Nucleus accumbens (tissue), 56 donors: Measurements from ENCODE around the gene AKT1.
"Not testable (repeated sequence)": the region's sequence is repeated elsewhere in the genome, so short reads cannot be mapped to it uniquely, and the experiment has no call there.

Source experiments
- DNase-seq, 56 donors: peaks; one replicate each; lab custom pipeline; 2025; lab: John Stamatoyannopoulos, UW

Gene AKT1

DNA sequence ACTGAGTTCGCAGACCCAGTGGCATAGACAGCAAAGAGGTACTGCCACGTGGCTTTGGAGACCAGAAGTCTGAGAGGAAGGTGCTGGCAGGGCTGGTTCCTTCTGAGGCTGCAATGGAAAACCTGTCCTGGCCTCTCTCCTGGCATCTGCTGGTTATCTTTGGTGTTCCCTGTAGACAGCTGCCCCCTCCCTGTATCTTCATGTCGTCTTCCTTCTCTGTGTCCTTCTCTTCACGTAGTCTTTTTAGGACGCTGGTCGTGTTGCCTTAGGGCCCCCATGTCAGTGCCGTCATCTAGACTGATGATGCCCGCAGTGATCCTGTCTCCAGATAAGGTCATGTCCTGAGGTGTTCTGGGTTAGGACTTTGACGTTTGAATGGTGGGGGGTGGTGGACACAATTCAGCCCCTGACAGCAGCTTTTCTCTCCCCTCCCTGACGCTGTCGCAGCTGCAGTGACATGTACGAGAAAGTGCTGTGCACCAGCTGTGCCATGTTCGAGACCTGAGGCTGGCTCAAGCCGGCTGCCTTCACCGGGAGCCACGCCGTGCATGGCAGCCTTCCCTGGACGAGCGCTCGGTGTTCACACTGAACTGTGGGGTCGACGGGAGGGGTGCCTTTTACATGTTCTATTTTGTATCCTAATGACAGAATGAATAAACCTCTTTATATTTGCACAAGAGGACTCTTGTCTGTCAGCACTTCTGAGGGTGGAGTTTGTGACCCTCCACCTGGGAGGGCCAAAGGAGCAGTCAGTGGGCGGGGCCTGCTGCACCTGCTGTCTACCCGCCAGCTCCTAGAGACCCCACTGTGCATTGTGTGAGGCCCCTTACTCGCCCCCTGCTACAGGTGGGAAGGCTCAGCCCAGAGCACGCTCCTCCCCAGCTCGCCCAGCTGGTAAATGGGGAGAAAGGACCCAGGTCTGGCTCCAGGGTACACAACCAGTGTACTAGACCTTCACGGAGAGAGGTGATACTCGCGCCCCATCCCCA is 36.3 kb downstream of the AKT1 start:
- DNase-seq, result no peak

DNA sequence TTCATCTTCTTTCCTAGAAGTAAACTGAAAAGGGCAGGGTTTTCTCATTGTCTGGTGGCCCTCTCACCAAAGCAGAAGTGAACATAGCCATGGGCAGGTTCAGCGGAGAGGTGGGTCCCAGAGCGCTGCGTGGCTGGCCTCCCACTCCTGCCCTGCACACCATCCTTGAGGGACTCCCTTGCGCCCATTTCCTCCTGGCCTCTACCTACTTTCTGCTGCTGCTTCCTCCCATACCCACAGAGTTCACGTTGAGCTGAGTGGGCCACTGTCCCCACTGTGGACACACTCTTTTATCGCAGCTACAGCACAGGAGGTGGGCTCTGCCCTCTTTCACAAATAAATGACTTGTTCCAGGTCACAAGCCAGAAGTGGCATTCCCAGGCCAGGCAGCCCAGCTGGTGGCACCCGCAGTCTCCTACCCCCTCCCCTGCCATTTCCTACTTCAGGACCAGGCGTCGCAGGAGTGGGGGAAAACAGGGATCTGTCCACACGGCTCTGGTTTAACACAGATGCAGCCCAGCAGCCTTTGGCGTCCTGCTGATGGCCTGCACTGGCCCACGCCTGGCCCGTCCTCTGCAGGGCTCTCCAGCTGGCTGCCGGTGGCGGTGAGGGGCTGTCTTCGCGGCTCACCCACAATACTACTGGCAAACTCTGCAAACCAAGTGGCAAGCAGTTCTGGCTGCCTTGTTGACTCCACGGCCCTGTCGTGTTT is 37.7 kb downstream of the AKT1 start:
- no peak for DNase-seq

DNA sequence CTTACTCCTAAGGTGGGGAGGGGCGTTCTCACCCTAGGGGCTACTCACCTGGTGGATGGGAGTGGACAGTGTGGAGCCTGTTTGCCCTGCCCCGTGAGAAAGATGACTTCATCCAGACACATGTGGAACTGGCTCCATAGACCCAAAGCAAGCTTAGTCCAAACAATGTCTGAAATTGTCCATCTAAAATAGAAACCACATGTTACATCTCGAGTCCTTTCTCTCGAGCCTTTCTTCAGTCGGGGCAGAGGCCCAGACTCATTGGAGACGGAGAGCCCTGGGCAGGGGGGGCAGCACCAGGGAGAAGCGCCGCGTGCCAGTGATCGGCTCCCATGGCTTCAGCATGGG is 38.3 kb downstream of the AKT1 start:
- DNase-seq, result no peak

DNA sequence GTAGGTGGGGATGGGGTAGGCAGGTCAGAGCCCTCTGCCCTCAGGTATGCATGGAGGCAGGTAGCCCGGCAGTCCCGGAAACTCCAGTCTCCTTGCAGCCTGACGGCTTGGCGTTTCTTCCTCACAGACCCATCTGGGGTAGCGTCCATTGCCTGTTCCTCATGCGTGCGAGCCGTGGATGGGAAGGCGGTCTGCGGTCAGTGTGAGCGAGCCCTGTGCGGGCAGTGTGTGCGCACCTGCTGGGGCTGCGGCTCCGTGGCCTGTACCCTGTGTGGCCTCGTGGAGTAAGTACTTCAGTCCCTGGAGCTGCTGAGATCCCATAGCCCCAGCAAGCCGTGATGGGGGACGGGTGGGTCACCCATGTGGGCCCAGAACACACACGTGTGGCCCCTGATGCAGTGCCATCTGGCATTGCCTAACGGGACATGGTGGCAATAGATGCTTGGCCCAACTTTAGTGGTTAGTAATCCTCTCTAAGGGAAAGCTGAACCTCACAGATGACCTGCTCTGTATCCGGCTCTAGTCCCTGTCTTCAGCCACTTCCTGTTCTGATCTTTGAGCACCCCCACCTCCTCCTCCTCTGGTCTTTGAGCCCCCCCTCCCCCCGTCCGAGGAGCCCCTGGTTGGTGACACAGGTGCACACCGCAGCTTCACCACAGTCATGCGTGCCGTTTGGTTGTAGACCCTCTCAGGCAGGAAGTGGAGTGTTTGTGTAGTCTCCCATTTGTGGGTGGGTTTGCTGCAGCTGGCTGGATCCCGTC is 38.9 kb downstream of the AKT1 start:
- DNase-seq, result no peak

DNA sequence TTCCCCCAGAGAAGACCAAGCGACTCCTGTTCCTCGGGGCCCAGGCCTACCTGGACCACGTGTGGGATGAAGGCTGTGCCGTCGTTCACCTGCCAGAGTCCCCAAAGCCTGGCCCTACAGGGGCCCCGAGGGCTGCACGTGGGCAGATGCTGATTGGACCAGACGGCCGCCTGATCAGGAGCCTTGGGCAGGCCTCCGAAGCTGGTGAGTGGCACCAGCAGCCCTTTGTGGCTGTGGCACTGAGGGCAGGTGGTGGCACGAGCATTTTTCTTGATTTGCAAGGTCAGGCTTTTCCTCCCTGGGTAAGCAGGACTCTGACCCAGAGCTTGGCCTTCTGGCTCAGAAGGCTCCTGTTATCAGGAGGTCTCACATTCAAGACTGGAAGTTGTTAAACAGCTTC is 39.9 kb downstream of the AKT1 start:
- no peak for DNase-seq

DNA sequence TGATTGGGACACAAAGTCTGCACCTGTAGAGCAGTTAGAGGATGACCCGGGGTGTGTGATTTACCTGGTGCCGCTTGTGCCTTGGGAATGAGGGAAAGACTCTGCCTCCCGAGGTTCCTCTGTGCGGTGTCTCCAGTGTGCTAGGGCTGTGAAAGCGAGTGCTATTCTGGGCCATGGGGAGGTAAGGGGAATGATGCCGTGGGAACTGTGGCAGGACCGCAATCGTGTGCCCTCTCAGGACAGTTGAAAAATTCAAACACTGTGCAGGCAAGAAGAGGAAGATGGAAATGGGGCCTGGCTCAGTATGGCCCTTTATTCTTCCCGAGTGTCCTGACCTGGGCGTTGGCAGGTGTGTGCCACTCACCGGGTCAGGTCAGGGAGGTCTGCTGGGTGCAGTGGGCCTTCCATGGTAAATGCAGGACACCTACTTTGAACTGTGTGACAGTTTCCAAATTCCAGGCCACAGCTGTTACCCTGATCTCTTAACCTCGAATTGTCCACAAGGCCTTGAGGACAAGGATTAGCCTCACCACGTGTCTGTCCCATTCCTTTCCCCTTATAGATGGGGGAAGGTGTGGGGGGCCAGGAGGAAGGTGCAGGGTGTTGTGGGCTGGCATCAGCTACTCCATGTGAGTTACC is 41.2 kb downstream of the AKT1 start:
- DNase-seq, result no peak

DNA sequence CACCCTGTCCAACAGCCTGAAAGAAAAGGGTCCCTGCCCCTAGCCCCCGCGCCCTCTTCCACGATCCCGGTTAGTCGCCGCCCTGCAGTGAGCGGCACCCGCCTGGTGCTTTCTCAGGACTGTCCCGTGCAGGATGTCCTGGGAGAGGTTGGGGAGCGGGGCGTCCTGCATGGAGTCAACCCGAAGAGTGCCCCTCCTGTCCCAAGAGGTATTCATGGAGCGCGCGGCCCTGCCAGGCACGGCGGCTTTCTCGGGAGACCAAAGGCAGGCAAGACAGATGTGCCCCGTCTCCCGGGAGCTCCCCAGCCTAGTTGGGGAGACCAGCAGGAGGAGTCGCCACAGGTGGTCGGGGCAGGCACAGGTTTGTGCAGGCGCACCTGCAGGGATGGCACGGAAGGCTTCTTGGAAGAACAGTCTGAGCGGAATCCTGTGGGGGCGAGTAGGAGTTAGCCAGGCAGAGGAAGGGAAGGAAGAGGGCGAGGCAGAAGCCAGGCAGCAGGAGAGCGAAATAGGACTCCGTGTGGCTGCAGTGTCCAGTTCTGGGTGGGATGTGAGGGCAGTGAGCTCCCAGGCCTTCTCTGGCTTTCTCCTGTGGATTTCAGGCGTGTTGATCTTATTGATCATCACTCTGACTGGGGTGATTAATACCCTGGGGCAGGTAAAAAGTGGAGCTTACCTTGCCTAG is 41.9 kb downstream of the AKT1 start:
- DNase-seq, result peak in 1 of 56 donors; percentile 48

DNA sequence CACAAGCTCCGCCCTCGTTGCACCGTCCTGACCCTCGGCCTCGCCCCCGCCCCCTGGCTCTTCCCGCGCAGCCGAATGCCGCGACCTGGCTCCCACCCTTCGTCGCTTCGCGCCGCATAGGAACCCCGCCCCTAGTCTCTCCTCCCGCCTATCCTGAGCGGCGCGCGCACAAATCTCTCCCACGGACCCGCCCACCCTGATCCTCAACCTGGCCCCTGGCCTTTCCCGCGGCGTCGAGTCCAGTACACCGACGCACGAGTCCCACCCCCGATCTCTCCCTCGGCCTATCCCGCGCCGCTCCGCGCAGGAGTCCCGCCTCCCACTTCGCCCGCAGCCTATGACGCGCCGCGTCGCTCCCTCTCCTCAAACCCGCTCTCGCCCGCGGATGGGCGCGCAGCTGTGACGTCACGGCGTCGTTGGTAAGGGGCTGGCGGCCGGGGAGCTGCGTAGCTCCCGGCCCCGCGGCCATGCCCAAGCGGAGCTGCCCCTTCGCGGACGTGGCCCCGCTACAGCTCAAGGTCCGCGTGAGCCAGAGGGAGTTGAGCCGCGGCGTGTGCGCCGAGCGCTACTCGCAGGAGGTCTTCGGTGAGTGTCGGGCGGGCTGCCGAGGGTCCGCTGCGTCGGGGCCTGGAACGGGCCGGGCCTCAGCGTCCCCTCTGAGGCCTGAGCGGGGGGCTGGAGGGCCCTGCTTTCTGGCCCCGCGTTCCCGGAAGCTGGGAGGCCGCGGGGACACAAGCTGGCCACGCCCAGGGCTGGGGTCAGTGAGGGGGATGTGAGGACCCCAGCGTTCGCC is 42.6 kb downstream of the AKT1 start, which contains the start of gene SIVA1:
TSS of gene SIVA1 (plus strand) at position 413 of the 793 bp plus-strand sequence. CDS start at position 468, 55 bp downstream.
- peak; percentile 87 to 100 (median 99) for DNase-seq

DNA sequence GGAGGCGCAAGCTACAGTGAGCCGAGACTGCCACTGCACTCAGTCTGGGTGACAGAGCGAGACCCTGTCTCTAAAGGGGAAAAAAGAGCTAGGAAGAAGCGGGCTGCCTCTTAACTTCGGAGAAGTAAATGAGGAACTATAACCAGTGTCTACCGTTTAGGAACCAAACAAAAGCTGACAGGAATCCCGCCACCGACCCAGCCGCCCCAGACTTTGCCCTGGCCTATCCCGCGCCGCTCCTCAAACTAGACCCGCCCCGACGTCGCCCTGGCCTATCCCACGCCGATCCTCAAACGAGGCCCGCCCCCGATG is 43.2 kb downstream of the AKT1 start:
- no peak for DNase-seq

DNA sequence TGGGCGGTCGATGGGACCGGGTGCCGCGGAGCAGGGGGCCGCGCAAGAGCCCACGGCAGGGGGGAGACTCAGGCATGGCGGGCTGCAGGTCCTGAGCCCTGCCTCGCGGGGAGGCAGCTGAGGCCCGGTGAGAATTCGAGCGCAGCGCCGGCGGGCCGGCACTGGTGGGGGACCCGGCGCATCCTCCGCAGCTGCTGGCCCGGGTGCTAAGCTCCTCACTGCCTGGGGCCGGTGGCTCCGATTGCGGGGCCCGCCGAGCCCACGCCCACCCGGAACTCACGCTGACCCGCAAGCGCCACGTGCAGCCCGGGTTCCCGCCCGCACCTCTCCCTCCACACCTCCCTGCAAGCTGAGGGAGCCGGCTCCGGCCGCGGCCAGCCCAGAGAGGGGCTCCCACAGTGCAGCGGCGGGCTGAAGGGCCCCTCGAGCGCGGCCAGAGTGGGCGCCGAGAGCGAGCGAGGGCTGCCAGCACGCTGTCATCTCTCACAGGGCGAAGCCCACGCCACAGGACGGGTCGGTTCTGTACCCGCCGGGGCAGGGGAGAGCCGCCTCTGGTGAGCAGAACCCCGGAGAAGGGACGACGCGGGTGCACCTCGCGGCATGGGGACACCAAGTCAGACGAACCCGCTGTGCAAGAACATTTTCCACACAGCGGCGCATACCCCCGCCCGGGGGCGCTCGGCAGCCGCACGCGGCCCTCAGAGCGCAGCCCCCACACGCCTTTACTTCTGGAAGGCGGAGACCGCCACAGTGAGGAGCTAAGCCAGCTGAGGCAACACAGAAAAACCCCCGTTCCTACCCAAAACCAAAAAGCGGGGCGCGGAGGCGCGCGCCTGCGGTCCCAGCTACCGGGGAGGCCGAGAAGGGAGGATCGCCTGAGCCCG is 43.8 kb downstream of the AKT1 start:
- peak in 1 of 56 donors; percentile 68 for DNase-seq

DNA sequence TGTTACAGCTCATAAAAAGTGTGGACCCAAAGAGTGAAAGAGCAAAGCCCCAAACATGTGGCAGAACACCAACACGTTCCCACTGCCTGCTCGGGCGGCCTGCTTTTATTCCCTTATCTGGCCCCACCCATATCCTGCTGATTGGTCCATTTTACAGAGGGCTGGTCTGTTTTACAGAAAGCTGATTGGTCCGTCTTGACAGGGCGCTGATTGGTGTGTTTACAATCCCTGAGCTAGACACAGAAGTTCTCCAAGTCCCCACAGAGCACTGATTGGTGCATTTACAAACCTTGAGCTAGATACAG is 44.8 kb downstream of the AKT1 start:
- not testable (repeated sequence) for DNase-seq

DNA sequence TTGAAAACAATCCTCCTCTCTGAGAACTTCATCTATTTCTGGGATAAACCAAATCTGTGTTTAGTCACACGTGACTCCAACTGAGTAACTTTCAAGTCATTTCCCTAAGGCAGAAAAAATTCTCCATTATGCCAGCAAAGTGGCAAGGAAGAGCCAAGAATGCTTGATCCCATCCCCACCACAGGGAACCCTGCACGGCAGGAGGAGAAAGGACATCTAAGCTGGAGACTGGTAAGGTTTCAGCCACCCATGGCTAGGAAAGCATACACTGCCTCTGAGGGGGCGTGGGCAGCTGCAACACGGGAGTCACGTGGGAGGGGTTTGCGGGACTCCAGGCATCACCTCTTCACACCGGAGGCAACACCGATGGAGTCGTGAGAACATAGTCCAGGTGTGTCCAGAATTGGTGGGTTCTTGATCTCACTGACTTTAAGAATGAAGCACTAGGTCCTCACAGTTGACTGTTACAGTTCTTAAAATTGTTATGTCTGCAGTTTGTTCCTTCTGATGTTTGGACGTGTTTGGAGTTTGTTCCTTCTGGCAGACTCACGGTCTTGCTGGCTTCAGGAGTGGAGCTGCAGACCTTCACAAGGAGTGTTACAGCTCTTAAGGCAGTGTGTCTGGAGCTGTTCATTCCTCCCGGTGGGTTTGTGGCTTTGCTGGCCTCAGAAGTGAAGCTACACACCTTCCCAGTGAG is 45.3 kb downstream of the AKT1 start:
- DNase-seq, result no peak

DNA sequence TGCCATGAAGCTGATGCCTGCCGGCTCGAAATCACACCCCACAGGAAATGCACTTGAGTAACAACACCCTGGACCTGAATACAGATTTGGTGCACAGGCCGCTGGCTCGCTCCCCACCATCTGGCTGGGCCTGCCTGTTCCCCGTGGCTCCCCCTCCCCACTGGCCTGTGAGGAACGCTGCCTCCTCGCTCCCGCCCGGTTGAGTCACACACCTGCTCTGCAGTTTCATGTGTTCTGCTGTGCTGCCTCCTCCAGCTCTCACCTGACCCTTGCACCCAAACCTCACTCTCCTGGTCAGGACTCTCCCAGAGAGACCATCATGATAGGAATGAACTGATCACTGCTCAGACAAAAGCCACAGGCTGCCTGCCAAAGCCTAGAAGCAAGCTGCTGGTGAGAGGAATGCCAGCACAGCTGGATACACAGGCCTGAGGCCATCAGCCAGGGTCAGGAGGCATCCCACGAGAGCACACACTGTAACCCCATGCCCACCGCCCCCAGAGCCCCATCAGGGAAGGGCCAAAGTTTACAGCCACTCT is 46.4 kb downstream of the AKT1 start:
- peak in 41 of 56 donors; percentile 29 to 82 (median 62) for DNase-seq

DNA sequence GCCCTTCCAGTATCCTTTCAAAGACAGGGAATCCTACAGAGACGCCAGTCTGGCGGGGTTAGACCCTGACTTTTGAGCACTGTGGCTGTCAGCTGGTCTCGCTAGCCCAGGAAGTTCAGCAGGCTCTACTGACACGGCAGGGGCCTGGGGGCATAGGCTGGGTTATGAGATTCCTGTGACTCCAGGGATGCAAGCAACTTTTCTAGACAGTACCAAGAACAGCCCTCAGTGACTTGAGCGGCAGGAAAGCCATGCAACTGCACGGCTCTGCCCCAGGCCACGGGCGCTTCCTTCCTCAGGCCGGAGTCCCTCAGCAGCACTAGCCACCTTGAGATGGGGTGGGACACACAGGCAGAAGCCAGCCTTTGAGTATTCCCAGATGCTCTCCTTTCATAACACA is 47.7 kb downstream of the AKT1 start:
- no peak for DNase-seq

DNA sequence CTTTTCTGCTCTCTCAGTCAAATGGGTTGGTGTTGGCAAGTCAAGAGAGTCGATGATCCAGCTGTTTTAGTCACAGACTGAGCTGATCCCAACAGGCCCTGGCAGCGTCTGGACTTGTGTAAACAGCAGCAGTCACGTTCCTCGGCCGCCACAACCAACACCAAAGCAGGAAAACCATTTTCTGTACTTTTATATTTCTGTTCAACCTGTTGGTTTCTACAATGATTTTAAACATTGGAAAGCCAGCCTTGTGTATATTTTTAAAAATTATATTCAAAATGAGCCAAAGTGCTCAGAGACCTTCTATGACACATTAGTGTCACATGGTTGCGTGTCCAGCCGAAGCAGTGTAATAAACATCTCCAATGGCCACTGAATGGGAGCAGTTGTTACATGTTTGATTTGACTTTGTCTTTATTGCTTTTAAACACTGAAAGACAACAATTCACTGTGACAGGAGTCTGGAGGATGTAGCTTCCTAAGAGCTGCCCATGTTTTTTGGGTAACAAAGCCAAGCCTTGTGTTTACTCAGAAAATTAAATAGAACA is 48.5 kb downstream of the AKT1 start:
- DNase-seq, result peak in 7 of 56 donors; percentile 20 to 47 (median 33)

DNA sequence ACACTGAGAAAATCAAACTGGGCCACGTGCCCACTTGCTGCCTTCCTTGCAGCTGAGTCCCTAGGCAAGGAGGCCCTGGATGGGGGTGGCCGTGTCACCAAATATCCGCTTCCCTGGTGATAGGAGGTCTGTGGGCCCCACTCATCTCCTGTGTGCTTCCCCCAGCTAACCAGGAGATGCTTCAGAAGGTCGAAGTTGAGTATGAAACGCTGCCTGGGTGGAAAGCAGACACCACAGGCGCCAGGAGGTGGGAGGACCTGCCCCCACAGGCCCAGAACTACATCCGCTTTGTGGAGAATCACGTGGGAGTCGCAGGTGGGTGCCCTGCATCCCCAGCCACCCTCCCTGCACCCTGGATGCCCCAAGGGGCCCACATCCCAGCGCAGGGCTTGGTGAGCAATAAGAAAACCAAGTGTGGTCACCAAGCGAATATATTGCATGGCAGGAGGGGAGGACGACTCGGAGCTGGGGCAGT is 49.4 kb downstream of the AKT1 start:
- no peak for DNase-seq

DNA sequence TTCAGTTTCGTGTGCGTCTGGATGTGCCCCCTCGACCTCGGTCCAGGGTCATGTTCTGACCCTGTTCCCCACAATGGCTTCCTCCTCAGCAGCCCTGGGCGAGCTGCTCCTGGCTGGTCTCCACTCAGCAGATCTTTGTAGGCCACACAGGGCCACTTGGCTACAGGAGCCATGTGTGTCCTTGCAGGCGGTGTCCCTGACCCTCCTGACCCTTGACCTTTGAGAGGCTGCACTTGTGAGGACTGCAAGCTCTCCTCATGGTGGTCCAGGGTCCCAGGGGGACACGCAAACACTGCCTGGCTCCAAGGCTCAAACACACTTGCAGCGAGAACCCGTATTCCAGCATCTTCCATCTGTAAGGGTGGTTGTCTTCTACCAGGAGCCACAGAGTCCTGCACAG is 50.1 kb downstream of the AKT1 start:
- no peak for DNase-seq
